Measurements from ENCODE around the gene SCAPER.

SCAPER gene

GRCh38 chr15:76310475-76311099 lies 594.6 kb downstream of the SCAPER start:
- TF ChIP-seq REST (IDR thresholded peaks at IDR 0.05; ENCODE audit: insufficient read depth in 1 of 2, low read depth in 2 of 2, low read length in 2 of 2): peak in 1 of 2 experiments; percentile 3; a peak in 1 of 4 replicates
- no peak for TF ChIP-seq FOXP2 (optimal IDR thresholded peaks at IDR 0.05; ENCODE audit: borderline replicate concordance, extremely low read depth, extremely low read length, insufficient read depth)

GRCh38 chr15:76309601-76310330 lies 595.4 kb downstream of the SCAPER start:
- TF ChIP-seq SIN3A (IDR thresholded peaks at IDR 0.05; ENCODE audit: borderline replicate concordance, insufficient read depth, low read length): no peak
- no peak for TF ChIP-seq REST (IDR thresholded peaks at IDR 0.05; ENCODE audit: insufficient read depth in 1 of 2, low read depth in 2 of 2, low read length in 2 of 2)
- no peak for TF ChIP-seq TAF1 (IDR thresholded peaks at IDR 0.05; ENCODE audit: borderline replicate concordance, insufficient read depth, low read length)
- TF ChIP-seq FOXP2 (optimal IDR thresholded peaks at IDR 0.05; ENCODE audit: borderline replicate concordance, extremely low read depth, extremely low read length, insufficient read depth): no peak
- TF ChIP-seq POLR2AphosphoS5 (IDR thresholded peaks at IDR 0.05; ENCODE audit: low read depth, low read length): no peak

GRCh38 chr15:76303909-76304308 lies 601.2 kb downstream of the SCAPER start:
- TF ChIP-seq FOXP2 (optimal IDR thresholded peaks at IDR 0.05; ENCODE audit: borderline replicate concordance, extremely low read depth, extremely low read length, insufficient read depth) (no peak), SIN3A (IDR thresholded peaks at IDR 0.05; ENCODE audit: borderline replicate concordance, insufficient read depth, low read length) (no peak), POLR2AphosphoS5 (IDR thresholded peaks at IDR 0.05; ENCODE audit: low read depth, low read length) (no peak), TAF1 (IDR thresholded peaks at IDR 0.05; ENCODE audit: borderline replicate concordance, insufficient read depth, low read length) (no peak), REST (IDR thresholded peaks at IDR 0.05; ENCODE audit: insufficient read depth in 1 of 2, low read depth in 2 of 2, low read length in 2 of 2) (no peak)

- TF ChIP-seq FOXP2 (optimal IDR thresholded peaks at IDR 0.05; ENCODE audit: borderline replicate concordance, extremely low read depth, extremely low read length, insufficient read depth): no peak
- no peak for TF ChIP-seq TAF1 (IDR thresholded peaks at IDR 0.05; ENCODE audit: borderline replicate concordance, insufficient read depth, low read length)
- no peak for TF ChIP-seq REST (IDR thresholded peaks at IDR 0.05; ENCODE audit: insufficient read depth in 1 of 2, low read depth in 2 of 2, low read length in 2 of 2)
- no peak for TF ChIP-seq SIN3A (IDR thresholded peaks at IDR 0.05; ENCODE audit: borderline replicate concordance, insufficient read depth, low read length)
- no peak for TF ChIP-seq POLR2AphosphoS5 (IDR thresholded peaks at IDR 0.05; ENCODE audit: low read depth, low read length)
Measured at GRCh38 chr15:76299786-76300185, 605.4 kb downstream of the SCAPER start.

Measured in PFSK-1 (cell line).